CD14-positive monocyte (primary cell): ENCODE results near the gene SLA2. TPM values are rescaled to one million over a fixed set of nuclear protein-coding genes. Genes with fewer than 3 reads are reported as not detected.
"Not testable (repeated sequence)": the region's sequence is repeated elsewhere in the genome, so short reads cannot be mapped to it uniquely, and the experiment has no call there.

Experiments
- DNase-seq, 3 donors: peaks; one replicate each; pipeline ENCODE4 v3.0.0-alpha.2; 2011 to 2022
- H2AFZ ChIP-seq: 2 replicates; pipeline ENCODE4 v1.6.0; 2012; ENCODE audit warnings: mild to moderate bottlenecking, low read depth, low read length, inconsistent platforms; ENCODE audit not compliant: insufficient read depth, poor library complexity, severe bottlenecking
- H3K27ac ChIP-seq, 2 donors: 1 replicate in 1 of 2; 2 replicates in 1 of 2; pipeline ENCODE4 v1.5.1; 2012 to 2013; ENCODE audit warnings: low read length in 2 of 2, control low read depth in 1 of 2, inconsistent platforms in 1 of 2, low read depth in 1 of 2, mild to moderate bottlenecking in 1 of 2
- H3K27me3 ChIP-seq, 2 donors: one replicate each; pipeline versions ENCODE4 v1.6.0 to v1.6.1; 2011 to 2013; ENCODE audit warnings: low read length in 2 of 2; ENCODE audit not compliant: control insufficient read depth in 2 of 2, insufficient read depth in 2 of 2
- H3K36me3 ChIP-seq, 2 donors: replicated peaks in 1 of 2; 1 replicate in 1 of 2; 2 replicates in 1 of 2; pipeline versions ENCODE4 v1.5.1 to v1.6.1; 2012 to 2013; ENCODE audit warnings: low read length in 2 of 2, control low read depth in 1 of 2, inconsistent platforms in 1 of 2, mild to moderate bottlenecking in 1 of 2; ENCODE audit not compliant: insufficient read depth in 2 of 2, control insufficient read depth in 1 of 2
- H3K4me1 ChIP-seq, 2 donors: 1 replicate in 1 of 2; 2 replicates in 1 of 2; pipeline versions ENCODE4 v1.5.1 to v1.6.1; 2012 to 2013; ENCODE audit warnings: low read length in 2 of 2, control low read depth in 1 of 2, inconsistent platforms in 1 of 2, mild to moderate bottlenecking in 1 of 2, moderate library complexity in 1 of 2; ENCODE audit not compliant: insufficient read depth in 2 of 2, control insufficient read depth in 1 of 2
- H3K4me2 ChIP-seq: replicated peaks from 2 replicates; pipeline ENCODE3; 2012; ENCODE audit warnings: low read length, moderate library complexity, mild to moderate bottlenecking; ENCODE audit not compliant: poor library complexity, severe bottlenecking; ENCODE audit errors: extremely low read depth
- H3K4me3 ChIP-seq, 3 experiments: fragments of 200-600 bp in 1 of 3; sonication (generic) in 1 of 3; replicated peaks in 1 of 3; 1 replicate in 2 of 3; 2 replicates in 1 of 3; pipeline ENCODE4 v1.5.1; 2011 to 2013; ENCODE audit warnings: low read length in 3 of 3, mild to moderate bottlenecking in 3 of 3, control low read depth in 2 of 3, low read depth in 2 of 3, inconsistent platforms in 1 of 3, moderate library complexity in 1 of 3
- H3K79me2 ChIP-seq: 2 replicates; pipeline ENCODE4 v1.6.0; 2012; ENCODE audit warnings: mild to moderate bottlenecking, control low read depth, inconsistent platforms, low read length, moderate library complexity; ENCODE audit not compliant: insufficient read depth
- H3K9ac ChIP-seq: 2 replicates; pipeline ENCODE4 v1.6.0; 2017; ENCODE audit warnings: low read length, mild to moderate bottlenecking; ENCODE audit not compliant: insufficient read depth, poor library complexity, severe bottlenecking
- H3K9me3 ChIP-seq, 2 donors: replicated peaks in 1 of 2; 1 replicate in 1 of 2; 2 replicates in 1 of 2; pipeline versions ENCODE4 v1.5.1 to v1.6.1; 2012 to 2013; ENCODE audit warnings: low read length in 2 of 2, control low read depth in 1 of 2; ENCODE audit not compliant: control insufficient read depth in 1 of 2, insufficient read depth in 1 of 2
- H4K20me1 ChIP-seq: 2 replicates; pipeline ENCODE4 v1.6.0; 2012; ENCODE audit warnings: mild to moderate bottlenecking, low read length, control low read depth, moderate library complexity; ENCODE audit not compliant: insufficient read depth
- H3K27ac Mint-ChIP-seq, 7 donors: one replicate each; pipeline ENCODE4 v1.8.0; 2020; ENCODE audit warnings: mild to moderate bottlenecking in 7 of 7, mixed read lengths in 7 of 7, moderate library complexity in 6 of 7, inconsistent platforms in 2 of 7
- H3K27me3 Mint-ChIP-seq, 3 donors: one replicate each; pipeline ENCODE4 v1.8.0; 2021 to 2022; ENCODE audit warnings: low read depth in 3 of 3, mild to moderate bottlenecking in 3 of 3, mixed read lengths in 3 of 3, moderate library complexity in 3 of 3, inconsistent platforms in 1 of 3
- H3K36me3 Mint-ChIP-seq, 2 donors: one replicate each; pipeline ENCODE4 v1.8.0; 2020; ENCODE audit warnings: mixed read lengths in 2 of 2, inconsistent platforms in 1 of 2, mild to moderate bottlenecking in 1 of 2
- H3K4me1 Mint-ChIP-seq: one replicate; pipeline ENCODE4 v1.8.0; 2020; ENCODE audit warnings: mild to moderate bottlenecking, mixed read lengths
- H3K4me3 Mint-ChIP-seq, 2 donors: one replicate each; pipeline ENCODE4 v1.8.0; 2020; ENCODE audit warnings: mild to moderate bottlenecking in 2 of 2, mixed read lengths in 2 of 2, moderate library complexity in 1 of 2
- H3K9me3 Mint-ChIP-seq, 7 donors: one replicate each; pipeline ENCODE4 v1.8.0; 2020 to 2022; ENCODE audit warnings: mixed read lengths in 7 of 7, mild to moderate bottlenecking in 6 of 7, moderate library complexity in 6 of 7, inconsistent platforms in 2 of 7
- WGBS: methylation state at CpG from one replicate; pipeline ENCODE4 v1.1.5; 2013; ENCODE audit warnings: missing lambda C conversion rate; ENCODE audit not compliant: insufficient coverage; 5-methylcytosine and 5-hydroxymethylcytosine counted together
- intact Hi-C, 2 donors: fragments of 100-400 bp; cut with micrococcal nuclease; formaldehyde crosslinking; loops; one replicate each; pipeline versions ENCODE4 v1.15.0 to v1.15.1; 2023
- polyA minus RNA-seq: library from RNA; depleted of rRNA, polyadenylated mRNA; stranded (reverse); fragments of >200 nt; gene quantifications from 2 replicates; pipeline ENCODE4 v1.2.3, GENCODE V29; 2012
- polyA plus RNA-seq, 3 donors: library from polyadenylated mRNA; depleted of rRNA in 1 of 3; unstranded in 2 of 3; stranded (reverse) in 1 of 3; fragments of 300-500 nt in 2 of 3; fragments of >200 nt in 1 of 3; fragmentation: Illumina TruSeq in 2 of 3; gene quantifications; 1 replicate in 2 of 3; 2 replicates in 1 of 3; pipeline ENCODE4 v1.2.3, GENCODE V29; 2012 to 2021
- total RNA-seq, 12 experiments: library from RNA in 1 of 12; stranded (reverse) in 1 of 12; fragments of 120-200 nt in 1 of 12; gene quantifications; one replicate each; pipeline ENCODE4 v1.2.4 and lab custom pipeline; 2013 to 2026; ENCODE audit warnings: mixed read lengths in 6 of 12, inconsistent platforms in 1 of 12
- TF ChIP-seq, protein P1 (sequence below): fragments of 200-600 bp; IDR thresholded peaks from one replicate; pipeline ENCODE4 v1.8.0; 2022; ENCODE audit warnings: antibody characterized with exemption, mild to moderate bottlenecking

SLA2 gene, protein sequence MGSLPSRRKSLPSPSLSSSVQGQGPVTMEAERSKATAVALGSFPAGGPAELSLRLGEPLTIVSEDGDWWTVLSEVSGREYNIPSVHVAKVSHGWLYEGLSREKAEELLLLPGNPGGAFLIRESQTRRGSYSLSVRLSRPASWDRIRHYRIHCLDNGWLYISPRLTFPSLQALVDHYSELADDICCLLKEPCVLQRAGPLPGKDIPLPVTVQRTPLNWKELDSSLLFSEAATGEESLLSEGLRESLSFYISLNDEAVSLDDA
- total RNA-seq (2013) = 0.40 TPM
- polyA plus RNA-seq = under 1 TPM; 0.16 to 0.19 (median 0.17) TPM
- polyA minus RNA-seq = 0.08 and 0.14 TPM in 2 replicates
- 0.17 to 1.5 (median 0.70) reads per million in 11 experiments for total RNA-seq (lab: John Stamatoyannopoulos, UW)

DNA sequence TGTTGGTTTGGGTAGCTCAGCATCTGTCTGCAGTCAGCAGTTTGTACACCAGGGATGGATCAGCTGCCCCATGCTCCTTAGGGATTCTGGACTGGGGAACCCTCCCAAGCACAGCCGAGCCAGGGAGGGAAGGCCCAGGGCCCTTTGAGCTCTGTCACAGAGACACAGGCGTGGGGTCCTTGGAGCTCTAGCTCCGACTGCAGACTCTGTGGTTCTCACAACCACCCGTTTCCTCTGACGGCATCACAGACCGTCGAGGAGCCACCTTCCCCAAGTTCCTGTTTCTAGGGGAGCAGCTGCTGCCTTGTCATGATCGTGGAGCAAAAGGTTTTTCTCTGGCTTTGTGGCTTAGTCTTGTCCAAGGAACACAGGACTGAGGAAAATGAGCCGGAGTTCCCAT lies at the start of gene SLA2:
SLA2 (minus strand) TSS at position 199 of the 400 bp plus-strand sequence. CDS start 4,861 bp downstream, outside the sequence.
- WGBS = 0% methylated on average over 8 of the region's 9 CpGs
- Histone ChIP-seq H3K9ac (no peak within 1 kb of the TSS), H3K4me3 (no peak within 1 kb of the TSS), H3K4me2 (peak within 1 kb of the TSS; percentile 1), H3K36me3 (no peaks in the 10 kb centered on the region), H3K27ac (peak within 1 kb of the TSS; percentile 4 to 36), H4K20me1 (no peaks in the 10 kb centered on the region), H3K27me3 (no peaks in the 10 kb centered on the region), H3K9me3 (no peaks in the 10 kb centered on the region), H2AFZ (peak within 1 kb of the TSS; percentile 51), H3K4me1 (peaks cover 11 to 13% of the 10 kb centered on the region in 2 donors), H3K79me2 (no peaks in the 10 kb centered on the region)
- peak; percentile 60 to 70 (median 66) for DNase-seq
- no peaks in the 10 kb centered on the region for H3K9me3 Mint-ChIP-seq
- intact Hi-C loops = no loop called here
- TF ChIP-seq, protein P1, sequence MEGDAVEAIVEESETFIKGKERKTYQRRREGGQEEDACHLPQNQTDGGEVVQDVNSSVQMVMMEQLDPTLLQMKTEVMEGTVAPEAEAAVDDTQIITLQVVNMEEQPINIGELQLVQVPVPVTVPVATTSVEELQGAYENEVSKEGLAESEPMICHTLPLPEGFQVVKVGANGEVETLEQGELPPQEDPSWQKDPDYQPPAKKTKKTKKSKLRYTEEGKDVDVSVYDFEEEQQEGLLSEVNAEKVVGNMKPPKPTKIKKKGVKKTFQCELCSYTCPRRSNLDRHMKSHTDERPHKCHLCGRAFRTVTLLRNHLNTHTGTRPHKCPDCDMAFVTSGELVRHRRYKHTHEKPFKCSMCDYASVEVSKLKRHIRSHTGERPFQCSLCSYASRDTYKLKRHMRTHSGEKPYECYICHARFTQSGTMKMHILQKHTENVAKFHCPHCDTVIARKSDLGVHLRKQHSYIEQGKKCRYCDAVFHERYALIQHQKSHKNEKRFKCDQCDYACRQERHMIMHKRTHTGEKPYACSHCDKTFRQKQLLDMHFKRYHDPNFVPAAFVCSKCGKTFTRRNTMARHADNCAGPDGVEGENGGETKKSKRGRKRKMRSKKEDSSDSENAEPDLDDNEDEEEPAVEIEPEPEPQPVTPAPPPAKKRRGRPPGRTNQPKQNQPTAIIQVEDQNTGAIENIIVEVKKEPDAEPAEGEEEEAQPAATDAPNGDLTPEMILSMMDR = no peak
- no peaks in the 10 kb centered on the region for H3K36me3 Mint-ChIP-seq
- peaks cover 15% of the 10 kb centered on the region for H3K4me1 Mint-ChIP-seq
- peaks cover 0 to 2% (median 1%) of the 10 kb centered on the region in 3 donors for H3K27me3 Mint-ChIP-seq
- peak within 1 kb of the TSS; percentile 35 to 80 (median 72) for H3K27ac Mint-ChIP-seq
- H3K4me3 Mint-ChIP-seq = peak within 1 kb of the TSS; percentile 56 to 59

DNA sequence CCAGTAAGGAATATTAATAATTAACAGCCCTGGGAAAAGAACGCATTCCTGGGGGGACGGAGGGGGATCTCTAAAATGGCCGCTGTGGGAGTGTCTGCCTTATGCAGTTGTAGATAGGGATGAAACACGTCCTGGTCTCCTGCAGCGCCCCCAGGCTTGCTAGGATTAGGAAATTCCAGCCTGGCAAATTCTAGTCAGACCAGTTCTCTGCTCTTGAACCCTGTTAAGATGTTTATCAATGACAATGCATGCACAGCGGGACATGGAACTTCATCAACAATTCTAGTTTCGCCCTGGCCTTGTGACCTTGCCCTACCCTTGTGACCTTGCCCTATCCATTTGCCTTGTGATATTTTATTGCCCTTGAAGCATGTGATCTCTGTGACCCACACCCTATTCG lies 49.5 kb upstream of the SLA2 start:
- H3K4me3 Mint-ChIP-seq, H3K4me1 ChIP-seq, H3K9ac ChIP-seq, H3K79me2 ChIP-seq, H3K9me3 Mint-ChIP-seq, H2AFZ ChIP-seq, H3K27ac ChIP-seq, H3K4me1 Mint-ChIP-seq, H3K27me3 Mint-ChIP-seq, H3K4me3 ChIP-seq, H4K20me1 ChIP-seq, H3K27me3 ChIP-seq, intact Hi-C loops, H3K4me2 ChIP-seq, DNase-seq, H3K9me3 ChIP-seq, H3K27ac Mint-ChIP-seq, H3K36me3 ChIP-seq: not testable (repeated sequence)
- WGBS = 90% methylated on average over 3 of the region's 8 CpGs
- peaks cover 6 to 12% of the 10 kb centered on the region in 2 donors for H3K36me3 Mint-ChIP-seq
